Astrocyte (in vitro differentiated cells and primary cell): Measurements from ENCODE around the gene FERMT3.

Source experiments
- EZH2 ChIP-seq: IDR thresholded peaks from 2 replicates; pipeline ENCODE4 v1.6.1; 2012; ENCODE audit warnings: mild to moderate bottlenecking, low read length, inconsistent platforms; ENCODE audit not compliant: insufficient read depth
- TF ChIP-seq, protein P1 (sequence below): IDR thresholded peaks from 2 replicates; pipeline ENCODE4 v1.5.1; 2011; ENCODE audit warnings: low read depth, mild to moderate bottlenecking, inconsistent platforms, low read length, moderate library complexity; ENCODE audit not compliant: insufficient read depth

DNA sequence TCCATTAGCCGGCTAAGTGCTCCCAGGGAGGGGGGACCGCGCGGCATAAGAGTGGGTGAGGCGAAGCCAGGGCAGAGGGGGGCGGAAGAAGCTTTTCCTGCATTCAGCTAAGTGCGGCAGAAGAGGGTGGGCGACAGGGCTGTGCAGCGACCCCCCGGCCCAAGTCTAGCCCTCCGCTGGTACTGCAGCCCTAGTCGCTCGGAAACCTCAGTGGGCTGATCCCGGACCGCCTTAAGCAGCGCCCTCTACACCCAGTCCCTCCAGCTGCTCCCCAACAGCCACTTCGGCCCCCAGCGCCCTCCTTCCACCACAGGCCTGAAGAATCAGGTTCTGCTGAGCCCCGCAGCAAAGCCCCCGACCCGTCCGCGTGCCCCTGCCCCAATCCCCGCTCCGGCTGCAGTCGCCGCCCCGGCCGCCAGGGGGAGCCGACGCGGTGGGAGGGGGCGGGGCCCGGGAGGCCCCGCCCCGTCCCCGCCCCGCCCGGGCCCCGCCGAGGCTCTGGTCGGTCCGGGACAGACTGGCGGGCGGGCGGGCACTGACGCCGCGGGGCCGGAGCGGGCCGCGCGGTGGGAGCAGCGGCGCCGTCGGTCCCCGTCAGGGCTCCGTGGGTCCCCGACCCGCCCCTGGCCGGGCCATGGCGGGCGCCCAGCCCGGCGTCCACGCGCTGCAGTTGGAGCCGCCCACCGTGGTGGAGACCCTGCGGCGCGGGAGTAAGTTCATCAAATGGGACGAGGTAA lies 44.7 kb downstream of the FERMT3 start, which contains the start of gene PLCB3:
- TF ChIP-seq, protein P1, sequence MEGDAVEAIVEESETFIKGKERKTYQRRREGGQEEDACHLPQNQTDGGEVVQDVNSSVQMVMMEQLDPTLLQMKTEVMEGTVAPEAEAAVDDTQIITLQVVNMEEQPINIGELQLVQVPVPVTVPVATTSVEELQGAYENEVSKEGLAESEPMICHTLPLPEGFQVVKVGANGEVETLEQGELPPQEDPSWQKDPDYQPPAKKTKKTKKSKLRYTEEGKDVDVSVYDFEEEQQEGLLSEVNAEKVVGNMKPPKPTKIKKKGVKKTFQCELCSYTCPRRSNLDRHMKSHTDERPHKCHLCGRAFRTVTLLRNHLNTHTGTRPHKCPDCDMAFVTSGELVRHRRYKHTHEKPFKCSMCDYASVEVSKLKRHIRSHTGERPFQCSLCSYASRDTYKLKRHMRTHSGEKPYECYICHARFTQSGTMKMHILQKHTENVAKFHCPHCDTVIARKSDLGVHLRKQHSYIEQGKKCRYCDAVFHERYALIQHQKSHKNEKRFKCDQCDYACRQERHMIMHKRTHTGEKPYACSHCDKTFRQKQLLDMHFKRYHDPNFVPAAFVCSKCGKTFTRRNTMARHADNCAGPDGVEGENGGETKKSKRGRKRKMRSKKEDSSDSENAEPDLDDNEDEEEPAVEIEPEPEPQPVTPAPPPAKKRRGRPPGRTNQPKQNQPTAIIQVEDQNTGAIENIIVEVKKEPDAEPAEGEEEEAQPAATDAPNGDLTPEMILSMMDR: peak; percentile 27
- no peak for TF ChIP-seq EZH2
